GM19324 (cell line): ENCODE results near the gene OXSR1.
"Not testable (repeated sequence)": the region's sequence is repeated elsewhere in the genome, so short reads cannot be mapped to it uniquely, and the experiment has no call there.

Experiments
- ATAC-seq: cut with Tn5 transposase; IDR thresholded peaks from one replicate; pipeline ENCODE4 v1.9.1; 2021; ENCODE audit warnings: mild to moderate bottlenecking, moderate library complexity; ENCODE audit not compliant: unreplicated experiment, low FRiP score

The OXSR1 gene

GRCh38 chr3:38163841-38164642 lies 1.3 kb upstream of the OXSR1 start:
- ATAC-seq = no peak

- ATAC-seq = no peak
These were observed 740 bp upstream of the OXSR1 start for GRCh38 chr3:38164643-38164951.

- ATAC-seq = no peak
These were observed 518 bp downstream of the OXSR1 start for GRCh38 chr3:38165722-38166387.

GRCh38 chr3:38167591-38167990 lies 2.3 kb downstream of the OXSR1 start:
- ATAC-seq = no peak

GRCh38 chr3:38168151-38169026 lies 3.1 kb downstream of the OXSR1 start:
- ATAC-seq = no peak

- no peak for ATAC-seq
These were observed 3.6 kb downstream of the OXSR1 start for GRCh38 chr3:38169027-38169317.

GRCh38 chr3:38170722-38171121 lies 5.4 kb downstream of the OXSR1 start:
- ATAC-seq = no peak

GRCh38 chr3:38171622-38172021 lies 6.3 kb downstream of the OXSR1 start:
- no peak for ATAC-seq

GRCh38 chr3:38173834-38174418 lies 8.6 kb downstream of the OXSR1 start:
- ATAC-seq = no peak

GRCh38 chr3:38177181-38177580 lies 11.8 kb downstream of the OXSR1 start:
- ATAC-seq = no peak

GRCh38 chr3:38186781-38187180 lies 21.4 kb downstream of the OXSR1 start:
- no peak for ATAC-seq

GRCh38 chr3:38190481-38190881 lies 25.1 kb downstream of the OXSR1 start:
- no peak for ATAC-seq

- not testable (repeated sequence) for ATAC-seq
These were observed 37.6 kb downstream of the OXSR1 start for GRCh38 chr3:38202931-38203330.

- no peak for ATAC-seq
These were observed 38.4 kb downstream of the OXSR1 start for GRCh38 chr3:38203690-38204089.

GRCh38 chr3:38204599-38205471 lies 39.5 kb downstream of the OXSR1 start:
- no peak for ATAC-seq

- no peak for ATAC-seq
These were observed 40.1 kb downstream of the OXSR1 start for GRCh38 chr3:38205472-38205805.

- ATAC-seq = no peak
These were observed 42.1 kb downstream of the OXSR1 start for GRCh38 chr3:38207254-38208003.

GRCh38 chr3:38210141-38210757 lies 44.9 kb downstream of the OXSR1 start:
- ATAC-seq = peak; percentile 61

- no peak for ATAC-seq
These were observed 46.8 kb downstream of the OXSR1 start for GRCh38 chr3:38212141-38212540.
